DMS114 treated with DMSO at 0.1 percent for 48 hours (cell line): Measurements from ENCODE around the gene EWSR1.
"Not testable (repeated sequence)": the region's sequence is repeated elsewhere in the genome, so short reads cannot be mapped to it uniquely, and the experiment has no call there.

Experiments used
- DNase-seq: peaks from one replicate; lab custom pipeline; 2025; ENCODE audit not compliant: unreplicated experiment; lab: John Stamatoyannopoulos, UW

EWSR1 gene, protein sequence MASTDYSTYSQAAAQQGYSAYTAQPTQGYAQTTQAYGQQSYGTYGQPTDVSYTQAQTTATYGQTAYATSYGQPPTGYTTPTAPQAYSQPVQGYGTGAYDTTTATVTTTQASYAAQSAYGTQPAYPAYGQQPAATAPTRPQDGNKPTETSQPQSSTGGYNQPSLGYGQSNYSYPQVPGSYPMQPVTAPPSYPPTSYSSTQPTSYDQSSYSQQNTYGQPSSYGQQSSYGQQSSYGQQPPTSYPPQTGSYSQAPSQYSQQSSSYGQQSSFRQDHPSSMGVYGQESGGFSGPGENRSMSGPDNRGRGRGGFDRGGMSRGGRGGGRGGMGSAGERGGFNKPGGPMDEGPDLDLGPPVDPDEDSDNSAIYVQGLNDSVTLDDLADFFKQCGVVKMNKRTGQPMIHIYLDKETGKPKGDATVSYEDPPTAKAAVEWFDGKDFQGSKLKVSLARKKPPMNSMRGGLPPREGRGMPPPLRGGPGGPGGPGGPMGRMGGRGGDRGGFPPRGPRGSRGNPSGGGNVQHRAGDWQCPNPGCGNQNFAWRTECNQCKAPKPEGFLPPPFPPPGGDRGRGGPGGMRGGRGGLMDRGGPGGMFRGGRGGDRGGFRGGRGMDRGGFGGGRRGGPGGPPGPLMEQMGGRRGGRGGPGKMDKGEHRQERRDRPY

DNA sequence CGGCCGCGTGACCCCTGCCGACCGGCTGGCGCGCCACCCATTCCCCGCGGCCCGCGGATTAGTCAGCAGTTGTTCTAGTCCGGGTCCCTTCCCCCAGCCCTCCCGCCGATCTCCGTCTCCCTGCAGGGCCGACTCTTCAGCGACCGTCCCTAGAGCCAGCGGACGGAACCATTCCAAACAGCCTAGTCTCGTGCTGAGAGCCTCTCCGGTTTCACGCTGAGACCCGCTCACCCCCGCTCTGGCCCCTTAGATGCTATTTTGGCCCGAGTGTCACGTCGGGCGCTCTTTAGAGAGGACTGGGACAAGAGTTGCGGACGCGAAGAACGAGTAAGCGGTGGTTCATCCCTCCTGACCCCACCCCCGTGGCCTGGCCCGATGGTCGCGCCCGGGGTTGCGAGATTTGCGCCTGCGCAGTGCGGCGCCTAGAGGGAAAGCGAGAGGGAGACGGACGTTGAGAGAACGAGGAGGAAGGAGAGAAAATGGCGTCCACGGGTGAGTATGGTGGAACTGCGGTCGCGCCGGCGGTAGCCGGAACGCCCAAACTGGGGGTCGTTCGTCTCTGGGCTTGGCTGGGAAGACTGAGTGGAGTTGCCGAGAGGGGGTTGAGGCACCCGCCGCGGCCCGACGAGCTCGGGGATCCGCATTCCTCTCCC, at the start of gene EWSR1, which contains the start of gene RHBDD3:
EWSR1 (plus strand) TSS at position 411 of the 653 bp plus-strand sequence; CDS start at position 480, 69 bp downstream.
RHBDD3 (minus strand) TSS at position 124 of the 653 bp plus-strand sequence. CDS start 2,355 bp downstream, outside the sequence.
- peak; percentile 85 for DNase-seq

GRCh38 chr22:29218758-29219408, 49.2 kb upstream of the EWSR1 start:
- DNase-seq: no peak

GRCh38 chr22:29219409-29219782, 48.7 kb upstream of the EWSR1 start:
- DNase-seq: not testable (repeated sequence)

GRCh38 chr22:29219881-29220670, 48.0 kb upstream of the EWSR1 start:
- DNase-seq: no peak

DNA sequence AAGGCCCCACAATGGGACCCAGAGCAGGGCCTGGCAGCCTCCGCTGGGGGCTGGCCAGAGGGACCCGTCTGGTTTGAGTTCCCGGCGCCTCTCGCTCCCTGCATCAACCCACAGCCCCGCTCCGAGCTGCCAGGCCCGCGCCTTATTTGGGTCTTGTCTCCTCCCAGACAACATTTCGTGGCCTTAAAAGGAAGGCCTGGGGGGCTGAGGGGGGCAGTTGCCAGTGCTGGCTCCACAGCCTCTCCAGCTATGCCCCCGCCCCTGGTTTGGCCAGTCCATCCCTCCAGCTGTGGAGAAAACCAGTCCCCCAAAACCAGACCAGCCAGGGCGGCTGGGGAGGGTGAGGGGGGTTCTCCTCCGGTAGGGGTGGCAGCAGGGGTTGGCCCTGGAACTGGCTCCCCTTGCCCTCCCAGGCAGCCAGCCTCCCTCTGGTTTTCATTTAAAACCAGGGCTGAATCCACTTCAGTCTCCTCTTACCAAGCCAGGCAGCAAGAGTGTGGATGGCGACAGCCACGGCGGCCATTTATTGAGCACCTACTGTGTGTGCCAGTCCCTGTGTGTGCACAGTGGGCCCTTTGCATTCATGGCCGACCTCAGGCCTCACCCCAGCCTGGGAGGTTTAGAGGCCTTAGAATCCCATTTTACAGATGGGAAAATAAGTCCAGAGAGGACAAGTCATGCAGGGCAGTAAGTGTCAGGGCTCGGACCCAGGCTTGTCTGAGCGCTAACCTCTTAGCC, 43.8 kb upstream of the EWSR1 start:
- no peak for DNase-seq

- no peak for DNase-seq
These were observed 43.1 kb upstream of the EWSR1 start for GRCh38 chr22:29224859-29225410.

GRCh38 chr22:29225422-29226090, 42.5 kb upstream of the EWSR1 start:
- DNase-seq: no peak

DNA sequence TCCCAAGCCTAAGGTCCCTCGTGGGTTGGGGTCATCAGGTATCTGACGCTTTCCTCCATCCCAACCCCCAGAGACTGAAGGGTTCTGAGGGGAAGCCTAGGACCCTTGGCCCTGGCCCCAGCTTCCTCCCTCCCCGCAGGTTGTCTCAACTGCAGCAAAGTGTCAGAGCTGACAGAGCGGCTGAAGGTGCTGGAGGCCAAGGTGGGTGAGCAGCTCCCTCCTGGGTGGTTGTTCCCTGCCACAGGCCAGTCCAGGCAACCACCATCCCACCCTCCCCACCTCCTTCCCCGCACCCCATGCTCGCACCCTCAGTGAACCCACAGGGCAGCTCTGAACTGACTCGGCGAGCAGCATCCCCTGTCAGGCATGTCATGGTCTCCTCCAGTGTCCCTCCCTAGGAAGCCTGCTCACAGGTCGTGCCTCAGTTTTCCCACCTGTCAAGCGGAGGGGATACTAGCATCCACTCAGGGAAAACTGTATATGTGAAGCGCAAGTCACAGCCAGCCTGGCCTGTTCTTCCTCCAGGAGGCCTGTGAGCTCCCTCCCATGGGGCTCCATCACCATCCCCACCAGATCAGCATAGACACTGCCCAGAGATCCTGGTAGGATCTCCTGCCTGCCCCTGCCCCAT, 41.6 kb upstream of the EWSR1 start:
- DNase-seq: no peak

DNA sequence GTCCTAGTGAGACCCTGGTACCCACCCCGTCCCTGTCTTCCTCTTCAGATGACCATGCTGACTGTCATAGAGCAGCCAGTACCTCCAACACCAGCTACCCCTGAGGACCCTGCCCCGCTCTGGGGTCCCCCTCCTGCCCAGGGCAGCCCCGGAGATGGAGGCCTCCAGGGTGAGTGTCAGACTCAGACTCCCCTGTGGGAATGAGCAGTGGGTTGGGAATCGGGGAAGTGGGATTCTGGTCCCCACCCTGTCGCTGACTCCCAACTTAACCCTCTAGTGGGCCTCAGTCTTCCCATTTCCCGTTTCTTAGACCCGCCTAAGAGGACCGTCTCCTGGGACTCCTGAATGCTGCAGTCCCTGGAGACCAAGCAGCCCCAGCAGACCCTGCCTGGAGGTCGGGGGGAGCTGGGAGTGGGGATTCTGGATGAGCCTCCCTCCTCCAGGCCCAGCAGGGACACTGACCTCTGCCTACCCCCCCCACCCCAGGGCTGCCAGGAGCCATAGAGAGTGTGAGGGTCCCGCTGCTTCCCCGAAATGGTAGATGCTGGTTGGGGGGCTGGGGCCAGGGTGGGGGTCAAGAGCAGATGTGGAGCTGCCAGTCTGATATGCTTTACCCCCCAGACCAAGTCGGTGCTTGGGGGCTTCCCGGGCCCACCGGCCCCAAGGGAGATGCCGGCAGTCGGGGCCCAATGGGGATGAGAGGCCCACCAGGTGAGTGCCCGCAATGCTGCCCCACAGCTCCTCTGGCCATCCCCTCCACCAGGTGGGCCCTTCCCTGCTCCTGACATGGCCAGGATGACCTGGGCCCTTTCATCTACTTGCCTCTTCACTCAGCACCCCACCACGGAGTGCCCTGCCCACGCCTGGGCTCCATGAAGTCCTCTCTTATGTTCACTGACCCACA, 36.8 kb upstream of the EWSR1 start:
- no peak for DNase-seq

- no peak for DNase-seq
These were observed 35.8 kb upstream of the EWSR1 start for GRCh38 chr22:29231971-29232959.

GRCh38 chr22:29233277-29233877, 34.7 kb upstream of the EWSR1 start:
- DNase-seq: no peak

GRCh38 chr22:29240481-29240880, 27.6 kb upstream of the EWSR1 start:
- not testable (repeated sequence) for DNase-seq

DNA sequence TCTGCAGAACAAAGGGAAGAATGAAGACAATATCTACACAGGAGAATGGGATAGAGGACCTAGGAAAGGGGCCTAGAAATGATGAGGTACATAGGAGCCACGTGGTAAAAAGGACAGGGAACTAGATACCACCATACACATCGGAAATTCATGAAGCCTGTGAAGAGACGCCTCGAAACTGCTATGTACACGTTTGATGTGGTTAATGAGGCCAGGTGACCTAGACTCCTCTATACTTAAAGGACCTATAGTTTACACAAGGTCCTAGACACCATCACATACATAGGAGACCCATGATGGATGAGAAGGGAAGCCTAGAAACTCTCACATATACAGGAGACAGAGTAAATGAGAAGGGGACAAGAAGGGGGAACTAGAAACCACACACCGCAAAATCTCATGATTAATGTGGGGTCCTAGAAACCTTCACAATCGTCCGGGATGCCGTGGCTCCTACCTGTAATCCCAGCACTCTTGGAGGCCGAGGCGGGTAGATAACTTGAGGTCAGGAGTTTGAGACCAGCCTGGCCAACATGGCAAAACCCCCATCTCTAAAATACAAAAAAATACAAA, 24.1 kb upstream of the EWSR1 start:
- no peak for DNase-seq

GRCh38 chr22:29244785-29245625, 23.1 kb upstream of the EWSR1 start:
- no peak for DNase-seq
